ENCODE measurements around the gene CCDC28B.

CCDC28B gene

DNA sequence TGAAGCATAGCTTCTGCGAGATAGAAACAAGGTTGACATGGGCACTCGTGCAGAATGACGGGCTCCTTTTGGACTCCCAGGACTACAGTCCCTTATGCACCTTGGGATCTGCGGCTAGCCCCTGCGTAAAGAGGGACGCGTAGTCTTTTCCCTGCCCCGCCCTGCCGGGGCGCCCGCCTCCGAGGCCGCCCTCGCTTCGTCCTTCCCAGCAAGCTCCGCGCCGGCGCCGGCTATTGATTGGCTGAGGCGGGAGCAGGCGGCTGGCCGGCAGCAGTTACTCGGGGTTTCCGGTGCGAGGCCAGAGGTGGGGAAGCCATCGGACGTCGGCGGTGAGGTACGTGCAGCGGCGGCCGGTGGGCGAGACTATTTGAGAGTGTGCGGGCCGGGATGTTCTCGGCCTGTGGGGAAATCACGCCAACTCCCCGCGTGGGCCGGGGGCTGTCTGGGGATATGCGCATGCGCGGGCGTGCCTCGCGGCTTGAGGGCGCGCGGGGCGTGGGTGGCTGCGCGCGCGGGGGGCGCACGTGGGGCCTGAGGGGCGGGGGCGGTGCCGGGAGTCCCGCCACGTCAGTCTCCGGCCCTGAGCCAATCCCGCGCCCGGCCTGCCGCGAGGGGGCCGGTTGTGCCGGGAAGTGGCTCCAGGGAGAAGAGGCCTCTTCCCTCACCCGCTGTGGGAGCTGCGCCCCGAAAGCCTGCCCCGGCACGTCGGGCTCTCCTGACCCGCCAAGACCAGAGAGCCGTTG is 20.8 kb upstream of the CCDC28B start, which contains the start of gene TXLNA:
Gene TXLNA, plus strand, starts transcription at position 233 of the 743 bp plus-strand sequence. CDS start 671 bp downstream, outside the sequence.
- no peaks in the 10 kb centered on the region for H3K27me3 ChIP-seq (ENCODE audit: insufficient read depth, low read length)
- H3K27ac ChIP-seq (ENCODE audit: low read depth, low read length) = peak within 1 kb of the TSS; percentile 91
- H3K4me1 ChIP-seq (ENCODE audit: control insufficient read depth, insufficient read depth, low read length, unreplicated experiment) = peaks cover 25% of the 10 kb centered on the region
- H3K4me3 ChIP-seq (ENCODE audit: low read depth, low read length) = peak within 1 kb of the TSS; percentile 90
- H2AFZ ChIP-seq (ENCODE audit: low read length, unreplicated experiment) = peak within 1 kb of the TSS; percentile 98
- peaks cover 8% of the 10 kb centered on the region for H3K36me3 ChIP-seq (ENCODE audit: insufficient read depth, low read length)
- peaks cover 41% of the 10 kb centered on the region for H3K79me2 ChIP-seq (ENCODE audit: control insufficient read depth, insufficient read depth, low read length, unreplicated experiment)

DNA sequence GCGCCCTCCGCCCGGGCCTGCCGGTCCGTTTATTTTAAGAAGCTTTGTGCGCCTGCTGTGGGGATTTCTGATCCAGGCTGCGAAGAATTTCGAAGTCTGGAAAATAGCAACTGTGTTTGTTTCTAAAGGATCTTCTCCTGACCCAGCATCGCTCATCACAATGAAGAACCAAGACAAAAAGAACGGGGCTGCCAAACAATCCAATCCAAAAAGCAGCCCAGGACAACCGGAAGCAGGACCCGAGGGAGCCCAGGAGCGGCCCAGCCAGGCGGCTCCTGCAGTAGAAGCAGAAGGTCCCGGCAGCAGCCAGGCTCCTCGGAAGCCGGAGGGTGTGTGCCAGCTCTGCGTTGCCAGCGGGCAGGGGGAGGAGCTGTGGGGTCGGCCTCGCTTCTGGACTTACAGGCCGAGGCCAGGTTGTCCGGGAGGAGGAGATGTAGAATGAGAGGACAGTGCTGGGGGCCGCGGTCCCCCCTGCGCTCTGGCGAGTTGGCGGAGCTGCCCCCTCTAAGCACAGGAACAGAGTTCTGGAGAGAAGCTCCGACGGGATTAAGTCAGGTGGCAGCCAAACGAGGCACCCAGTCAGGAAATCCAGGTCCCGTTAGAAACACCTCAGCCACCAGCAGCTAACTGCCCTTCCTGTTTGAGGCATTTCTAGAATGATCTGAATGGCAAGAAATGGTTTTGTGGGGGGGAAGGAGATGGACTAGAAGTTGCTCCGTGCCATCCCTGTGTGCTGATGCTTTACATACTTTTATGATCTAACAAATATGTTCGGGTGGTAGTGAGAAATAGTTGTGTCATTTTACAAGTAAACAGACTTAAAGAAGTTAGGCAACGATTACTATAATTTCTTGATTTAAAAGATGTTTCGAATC is 20.0 kb upstream of the CCDC28B start:
- H3K27ac ChIP-seq (ENCODE audit: low read depth, low read length) = peak overlapping the region; percentile 91
- H3K79me2 ChIP-seq (ENCODE audit: control insufficient read depth, insufficient read depth, low read length, unreplicated experiment) = peaks cover 46% of the 10 kb centered on the region
- peaks cover 30% of the 10 kb centered on the region for H3K4me1 ChIP-seq (ENCODE audit: control insufficient read depth, insufficient read depth, low read length, unreplicated experiment)

GRCh38 chr1:32181065-32181464 is 19.3 kb upstream of the CCDC28B start:
- Histone ChIP-seq H3K36me3 (ENCODE audit: insufficient read depth, low read length) (peaks cover 17% of the 10 kb centered on the region), H2AFZ (ENCODE audit: low read length, unreplicated experiment) (no peak overlapping the region), H3K27ac (ENCODE audit: low read depth, low read length) (peak overlapping the region; percentile 91), H3K27me3 (ENCODE audit: insufficient read depth, low read length) (no peaks in the 10 kb centered on the region), H3K79me2 (ENCODE audit: control insufficient read depth, insufficient read depth, low read length, unreplicated experiment) (peaks cover 51% of the 10 kb centered on the region), H3K4me3 (ENCODE audit: low read depth, low read length) (peak overlapping the region; percentile 90), H3K4me1 (ENCODE audit: control insufficient read depth, insufficient read depth, low read length, unreplicated experiment) (peaks cover 35% of the 10 kb centered on the region)

More for the DNA sequence above, 20.0 kb upstream of the CCDC28B start:
- Histone ChIP-seq H2AFZ (ENCODE audit: low read length, unreplicated experiment) (peak overlapping the region; percentile 73), H3K4me3 (ENCODE audit: low read depth, low read length) (peak overlapping the region; percentile 90), H3K27me3 (ENCODE audit: insufficient read depth, low read length) (no peaks in the 10 kb centered on the region), H3K36me3 (ENCODE audit: insufficient read depth, low read length) (peaks cover 13% of the 10 kb centered on the region)

- Histone ChIP-seq H3K79me2 (ENCODE audit: control insufficient read depth, insufficient read depth, low read length, unreplicated experiment) (peaks cover 56% of the 10 kb centered on the region), H3K4me3 (ENCODE audit: low read depth, low read length) (peak overlapping the region; percentile 90), H3K27ac (ENCODE audit: low read depth, low read length) (peak overlapping the region; percentile 91; the same call in 1 of the 2 replicates), H3K27me3 (ENCODE audit: insufficient read depth, low read length) (no peaks in the 10 kb centered on the region), H2AFZ (ENCODE audit: low read length, unreplicated experiment) (no peak overlapping the region), H3K4me1 (ENCODE audit: control insufficient read depth, insufficient read depth, low read length, unreplicated experiment) (peaks cover 40% of the 10 kb centered on the region), H3K36me3 (ENCODE audit: insufficient read depth, low read length) (peaks cover 21% of the 10 kb centered on the region)
Observed at GRCh38 chr1:32181563-32181962, 18.8 kb upstream of the CCDC28B start.

- H3K4me1 ChIP-seq (ENCODE audit: control insufficient read depth, insufficient read depth, low read length, unreplicated experiment) = peaks cover 41% of the 10 kb centered on the region
Observed at GRCh38 chr1:32182060-32182459, 18.3 kb upstream of the CCDC28B start.

DNA sequence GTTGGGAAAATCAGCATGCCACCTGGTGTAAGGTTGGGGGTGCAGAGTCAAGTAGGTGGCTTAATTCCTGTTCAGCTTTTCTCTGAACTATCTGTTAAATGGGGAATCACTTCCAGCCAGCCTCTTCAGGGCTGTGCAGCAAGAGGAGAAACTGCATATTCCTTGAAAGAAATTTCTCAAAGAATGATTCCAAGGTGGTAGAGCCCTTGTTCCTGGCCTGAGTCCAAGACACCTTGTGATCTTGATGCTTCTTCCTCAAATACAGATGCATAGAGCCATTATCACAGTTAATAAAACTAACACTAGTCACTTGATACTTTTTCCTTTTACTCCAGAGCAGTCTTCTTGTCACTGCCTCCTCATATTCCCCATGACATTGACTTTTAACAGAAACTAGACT is 15.7 kb upstream of the CCDC28B start:
- Histone ChIP-seq H3K36me3 (ENCODE audit: insufficient read depth, low read length) (peaks cover 36% of the 10 kb centered on the region), H3K27me3 (ENCODE audit: insufficient read depth, low read length) (no peaks in the 10 kb centered on the region), H2AFZ (ENCODE audit: low read length, unreplicated experiment) (no peak overlapping the region), H3K4me1 (ENCODE audit: control insufficient read depth, insufficient read depth, low read length, unreplicated experiment) (peaks cover 35% of the 10 kb centered on the region), H3K4me3 (ENCODE audit: low read depth, low read length) (peak overlapping the region; percentile 50), H3K79me2 (ENCODE audit: control insufficient read depth, insufficient read depth, low read length, unreplicated experiment) (peaks cover 70% of the 10 kb centered on the region), H3K27ac (ENCODE audit: low read depth, low read length) (no peak overlapping the region)

More at GRCh38 chr1:32182060-32182459, 18.3 kb upstream of the CCDC28B start:
- Histone ChIP-seq H3K36me3 (ENCODE audit: insufficient read depth, low read length) (peaks cover 24% of the 10 kb centered on the region), H3K27ac (ENCODE audit: low read depth, low read length) (no peak overlapping the region), H3K4me3 (ENCODE audit: low read depth, low read length) (peak overlapping the region; percentile 90), H3K27me3 (ENCODE audit: insufficient read depth, low read length) (no peaks in the 10 kb centered on the region), H3K79me2 (ENCODE audit: control insufficient read depth, insufficient read depth, low read length, unreplicated experiment) (peaks cover 61% of the 10 kb centered on the region), H2AFZ (ENCODE audit: low read length, unreplicated experiment) (no peak overlapping the region)

DNA sequence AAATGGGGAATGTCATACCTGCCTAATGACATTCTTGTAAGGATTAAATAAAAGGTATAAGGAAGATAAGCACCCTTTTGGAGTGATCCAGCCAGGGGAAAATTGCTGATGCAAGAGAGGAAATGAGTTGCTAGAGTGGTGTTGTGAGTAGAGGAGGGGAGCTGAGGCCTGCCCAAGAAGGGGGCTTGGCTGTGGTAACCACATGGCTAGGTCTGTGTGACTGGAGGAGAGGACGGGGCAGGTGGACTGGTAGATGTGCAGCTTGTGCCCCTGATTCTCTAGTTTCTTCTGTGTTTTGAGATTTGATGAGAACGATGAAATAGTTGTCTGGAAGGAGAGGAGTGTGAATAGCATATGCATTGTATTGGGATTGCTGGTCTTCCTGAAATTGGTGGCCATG is 14.3 kb upstream of the CCDC28B start:
- Histone ChIP-seq H3K79me2 (ENCODE audit: control insufficient read depth, insufficient read depth, low read length, unreplicated experiment) (peaks cover 63% of the 10 kb centered on the region), H3K27ac (ENCODE audit: low read depth, low read length) (no peak overlapping the region), H2AFZ (ENCODE audit: low read length, unreplicated experiment) (no peak overlapping the region)

DNA sequence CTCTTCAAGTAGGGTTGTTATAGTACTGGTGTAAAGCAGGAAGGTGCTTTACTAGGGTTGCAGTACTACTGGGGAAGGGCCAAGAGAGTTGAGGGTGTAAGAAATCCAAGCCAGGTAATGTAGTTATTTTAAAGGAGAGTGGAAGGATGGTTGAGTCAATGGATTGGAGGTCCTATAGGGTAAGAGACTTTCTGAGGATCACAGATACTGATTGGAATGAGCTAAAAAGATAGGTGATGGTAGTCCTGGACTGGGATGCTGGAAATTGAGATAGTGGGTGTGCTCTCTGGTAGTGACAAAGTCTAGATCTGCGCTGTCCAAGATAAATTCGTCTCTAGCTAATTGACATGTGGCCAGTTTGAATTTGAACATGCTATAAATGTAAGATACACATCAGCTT is 13.9 kb upstream of the CCDC28B start:
- no peak overlapping the region for H3K4me3 ChIP-seq (ENCODE audit: low read depth, low read length)
- no peak overlapping the region for H2AFZ ChIP-seq (ENCODE audit: low read length, unreplicated experiment)
- H3K36me3 ChIP-seq (ENCODE audit: insufficient read depth, low read length) = peaks cover 46% of the 10 kb centered on the region
- H3K27ac ChIP-seq (ENCODE audit: low read depth, low read length) = no peak overlapping the region
- no peaks in the 10 kb centered on the region for H3K27me3 ChIP-seq (ENCODE audit: insufficient read depth, low read length)
- H3K79me2 ChIP-seq (ENCODE audit: control insufficient read depth, insufficient read depth, low read length, unreplicated experiment) = peaks cover 59% of the 10 kb centered on the region
- peaks cover 35% of the 10 kb centered on the region for H3K4me1 ChIP-seq (ENCODE audit: control insufficient read depth, insufficient read depth, low read length, unreplicated experiment)

More for the DNA sequence above, 14.3 kb upstream of the CCDC28B start:
- Histone ChIP-seq H3K27me3 (ENCODE audit: insufficient read depth, low read length) (no peaks in the 10 kb centered on the region), H3K36me3 (ENCODE audit: insufficient read depth, low read length) (peaks cover 42% of the 10 kb centered on the region), H3K4me1 (ENCODE audit: control insufficient read depth, insufficient read depth, low read length, unreplicated experiment) (peaks cover 35% of the 10 kb centered on the region), H3K4me3 (ENCODE audit: low read depth, low read length) (no peak overlapping the region)

GRCh38 chr1:32187850-32188249 is 12.5 kb upstream of the CCDC28B start:
- peaks cover 58% of the 10 kb centered on the region for H3K36me3 ChIP-seq (ENCODE audit: insufficient read depth, low read length)
- no peak overlapping the region for H3K27ac ChIP-seq (ENCODE audit: low read depth, low read length)
- no peak overlapping the region for H2AFZ ChIP-seq (ENCODE audit: low read length, unreplicated experiment)
- H3K4me3 ChIP-seq (ENCODE audit: low read depth, low read length) = no peak overlapping the region
- peaks cover 45% of the 10 kb centered on the region for H3K79me2 ChIP-seq (ENCODE audit: control insufficient read depth, insufficient read depth, low read length, unreplicated experiment)
- H3K27me3 ChIP-seq (ENCODE audit: insufficient read depth, low read length) = no peaks in the 10 kb centered on the region
- H3K4me1 ChIP-seq (ENCODE audit: control insufficient read depth, insufficient read depth, low read length, unreplicated experiment) = peaks cover 25% of the 10 kb centered on the region

DNA sequence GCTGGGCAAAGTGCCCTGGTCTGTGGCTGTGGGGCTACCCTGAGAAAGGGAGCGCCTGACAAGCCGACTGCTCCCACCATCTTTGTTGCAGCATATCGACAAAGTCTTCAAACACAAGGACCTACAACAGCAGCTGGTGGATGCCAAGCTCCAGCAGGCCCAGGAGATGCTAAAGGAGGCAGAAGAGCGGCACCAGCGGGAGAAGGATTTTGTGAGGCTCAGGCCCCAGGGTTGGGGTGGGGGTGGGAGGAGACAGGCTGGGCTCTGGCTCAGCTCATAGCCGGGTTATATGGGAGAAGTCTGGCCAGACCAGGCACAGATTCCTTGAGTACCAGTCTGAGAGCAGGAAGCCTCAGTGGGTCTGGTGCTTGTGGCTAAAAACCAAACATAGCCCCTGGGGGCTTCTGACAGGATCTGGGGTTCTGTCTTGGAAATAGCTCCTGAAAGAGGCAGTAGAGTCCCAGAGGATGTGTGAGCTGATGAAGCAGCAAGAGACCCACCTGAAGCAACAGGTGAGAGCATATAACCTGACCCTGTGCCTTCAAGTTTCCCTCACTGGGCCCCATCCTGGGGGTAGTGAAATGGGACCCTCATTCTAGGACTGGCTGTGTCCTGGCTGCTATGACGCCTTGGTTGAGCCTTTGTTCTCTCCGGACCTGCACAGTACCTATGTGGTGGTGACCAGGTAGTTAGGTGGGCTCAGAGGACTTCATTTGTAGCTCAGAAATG is 8.0 kb upstream of the CCDC28B start:
- Histone ChIP-seq H3K36me3 (ENCODE audit: insufficient read depth, low read length) (peaks cover 51% of the 10 kb centered on the region), H3K4me3 (ENCODE audit: low read depth, low read length) (no peak overlapping the region), H3K27ac (ENCODE audit: low read depth, low read length) (no peak overlapping the region), H3K79me2 (ENCODE audit: control insufficient read depth, insufficient read depth, low read length, unreplicated experiment) (peaks cover 10% of the 10 kb centered on the region), H2AFZ (ENCODE audit: low read length, unreplicated experiment) (no peak overlapping the region), H3K27me3 (ENCODE audit: insufficient read depth, low read length) (no peaks in the 10 kb centered on the region), H3K4me1 (ENCODE audit: control insufficient read depth, insufficient read depth, low read length, unreplicated experiment) (peaks cover 19% of the 10 kb centered on the region)

All from ACC112 (cell line).